ENCODE measurements around the gene PTGFRN.

PTGFRN gene

DNA sequence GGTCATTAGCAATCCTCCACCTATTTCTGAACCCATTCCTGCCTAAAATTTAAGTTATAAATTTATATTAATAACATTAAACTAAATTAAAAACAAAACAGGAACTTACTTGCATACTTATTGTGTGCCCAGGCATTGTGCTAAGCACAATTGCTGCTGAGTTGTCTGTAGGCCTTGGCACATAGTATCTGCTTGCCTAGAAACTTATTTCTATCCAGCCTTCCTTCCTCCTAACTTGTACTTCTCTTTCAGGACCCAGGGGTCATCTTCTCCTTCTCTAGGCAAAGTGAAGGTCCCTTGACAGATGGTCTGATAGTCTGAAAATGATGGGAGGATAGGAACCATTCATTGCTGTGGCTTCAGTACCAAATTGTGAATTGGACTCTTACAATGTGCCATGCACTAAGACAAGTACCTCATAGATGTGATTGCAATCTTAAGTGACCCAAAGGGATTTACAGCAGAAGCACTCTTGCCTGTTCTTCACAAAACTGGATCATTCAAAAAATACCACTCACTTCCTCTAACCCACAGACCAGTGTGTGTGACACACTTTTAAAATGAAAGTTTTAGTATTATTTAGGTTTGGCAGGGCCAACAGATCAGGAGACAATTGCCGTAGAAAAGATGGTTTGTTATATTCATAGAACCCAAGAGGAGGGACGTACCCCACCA, 81.6 kb downstream of the PTGFRN start:
- no peaks in the 10 kb centered on the region for H3K27me3 ChIP-seq (ENCODE audit: low read depth, low read length)
- H3K4me1 ChIP-seq (ENCODE audit: control insufficient read depth in 1 of 2, insufficient read depth in 2 of 2, low read length in 2 of 2): peaks cover 9 to 13% of the 10 kb centered on the region in 2 donors
- peak overlapping the region; percentile 32 for H3K27ac ChIP-seq (ENCODE audit: low read length)
- H3K36me3 ChIP-seq (ENCODE audit: control insufficient read depth in 1 of 2, insufficient read depth in 2 of 2, low read length in 2 of 2): peaks cover 0 to 17% of the 10 kb centered on the region in 2 donors
- no peak overlapping the region for H3K4me3 ChIP-seq (ENCODE audit: low read depth in 1 of 2, low read length in 2 of 2)
- no peaks in the 10 kb centered on the region for H3K9me3 ChIP-seq (ENCODE audit: control insufficient read depth in 1 of 2, low read length in 2 of 2)

DNA sequence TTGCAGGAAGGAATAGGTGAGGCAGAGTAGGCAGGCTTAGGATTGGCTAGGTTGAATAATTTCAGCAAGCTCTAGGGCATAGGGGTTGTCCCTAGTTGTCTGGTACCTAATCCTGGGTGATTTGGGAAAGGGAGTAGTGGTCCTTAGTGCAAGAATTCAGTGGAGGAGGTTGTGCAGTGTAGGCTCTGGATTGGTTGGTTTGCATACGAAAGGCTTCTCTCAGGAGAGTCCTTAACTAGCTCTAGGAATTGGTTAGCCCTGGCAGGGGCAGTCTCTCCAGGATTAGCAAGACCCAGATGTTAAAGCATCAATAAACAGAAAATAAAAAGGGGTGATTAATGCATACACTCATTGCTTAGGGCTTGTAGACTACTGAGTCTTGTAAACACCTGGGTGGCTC, 82.2 kb downstream of the PTGFRN start:
- Histone ChIP-seq H3K27me3 (ENCODE audit: low read depth, low read length) (no peaks in the 10 kb centered on the region), H3K36me3 (ENCODE audit: control insufficient read depth in 1 of 2, insufficient read depth in 2 of 2, low read length in 2 of 2) (peaks cover 0 to 12% of the 10 kb centered on the region in 2 donors), H3K4me1 (ENCODE audit: control insufficient read depth in 1 of 2, insufficient read depth in 2 of 2, low read length in 2 of 2) (peaks cover 9 to 13% of the 10 kb centered on the region in 2 donors), H3K27ac (ENCODE audit: low read length) (no peak overlapping the region), H3K9me3 (ENCODE audit: control insufficient read depth in 1 of 2, low read length in 2 of 2) (no peaks in the 10 kb centered on the region), H3K4me3 (ENCODE audit: low read depth in 1 of 2, low read length in 2 of 2) (no peak overlapping the region)

DNA sequence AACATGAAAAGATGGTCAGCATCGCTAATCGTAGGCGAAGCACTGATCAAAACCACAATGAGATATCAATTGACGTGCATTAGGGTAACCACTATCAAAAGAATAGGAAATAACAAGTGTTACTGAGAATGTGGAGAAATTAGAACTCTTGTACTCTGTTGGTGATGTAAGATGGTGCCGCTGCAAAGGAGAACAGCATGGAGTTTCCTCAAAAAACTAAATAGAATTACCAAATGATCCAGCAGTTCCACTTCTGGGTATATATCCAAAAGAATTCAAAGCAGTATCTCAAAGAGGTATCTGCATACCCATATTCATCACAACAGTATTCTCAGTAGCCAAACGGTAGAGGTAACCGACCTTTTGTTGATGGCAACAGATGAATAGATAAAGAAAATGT, 83.6 kb downstream of the PTGFRN start:
- H3K36me3 ChIP-seq (ENCODE audit: control insufficient read depth in 1 of 2, insufficient read depth in 2 of 2, low read length in 2 of 2): peaks cover 0 to 9% of the 10 kb centered on the region in 2 donors
- no peaks in the 10 kb centered on the region for H3K27me3 ChIP-seq (ENCODE audit: low read depth, low read length)
- H3K4me3 ChIP-seq (ENCODE audit: low read depth in 1 of 2, low read length in 2 of 2): no peak overlapping the region
- H3K27ac ChIP-seq (ENCODE audit: low read length): no peak overlapping the region
- no peaks in the 10 kb centered on the region for H3K9me3 ChIP-seq (ENCODE audit: control insufficient read depth in 1 of 2, low read length in 2 of 2)
- H3K4me1 ChIP-seq (ENCODE audit: control insufficient read depth in 1 of 2, insufficient read depth in 2 of 2, low read length in 2 of 2): peaks cover 4 to 13% of the 10 kb centered on the region in 2 donors

DNA sequence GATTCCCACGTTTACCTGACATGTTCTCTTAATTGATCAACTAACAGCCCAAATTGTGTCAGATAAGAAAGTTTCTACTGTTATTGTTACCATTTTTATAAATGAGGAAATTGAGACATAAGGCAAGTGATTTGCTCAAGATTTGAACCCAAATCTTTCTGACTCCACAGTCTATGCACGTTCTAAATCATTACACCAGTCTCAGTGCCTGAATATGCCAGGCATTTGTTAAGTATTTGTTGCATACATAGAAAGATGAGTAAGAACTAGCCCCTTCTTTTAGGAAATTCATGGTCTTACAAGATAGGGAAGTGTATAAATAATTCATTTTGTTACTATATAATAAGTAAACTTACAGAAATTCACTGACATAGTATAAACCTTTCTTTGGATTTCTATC, 84.7 kb downstream of the PTGFRN start:
- H3K36me3 ChIP-seq (ENCODE audit: control insufficient read depth in 1 of 2, insufficient read depth in 2 of 2, low read length in 2 of 2): peaks cover 0 to 9% of the 10 kb centered on the region in 2 donors
- H3K27me3 ChIP-seq (ENCODE audit: low read depth, low read length): no peaks in the 10 kb centered on the region
- H3K4me1 ChIP-seq (ENCODE audit: control insufficient read depth in 1 of 2, insufficient read depth in 2 of 2, low read length in 2 of 2): peaks cover 0 to 4% of the 10 kb centered on the region in 2 donors
- H3K9me3 ChIP-seq (ENCODE audit: control insufficient read depth in 1 of 2, low read length in 2 of 2): no peaks in the 10 kb centered on the region
- no peak overlapping the region for H3K4me3 ChIP-seq (ENCODE audit: low read depth in 1 of 2, low read length in 2 of 2)
- no peak overlapping the region for H3K27ac ChIP-seq (ENCODE audit: low read length)

DNA sequence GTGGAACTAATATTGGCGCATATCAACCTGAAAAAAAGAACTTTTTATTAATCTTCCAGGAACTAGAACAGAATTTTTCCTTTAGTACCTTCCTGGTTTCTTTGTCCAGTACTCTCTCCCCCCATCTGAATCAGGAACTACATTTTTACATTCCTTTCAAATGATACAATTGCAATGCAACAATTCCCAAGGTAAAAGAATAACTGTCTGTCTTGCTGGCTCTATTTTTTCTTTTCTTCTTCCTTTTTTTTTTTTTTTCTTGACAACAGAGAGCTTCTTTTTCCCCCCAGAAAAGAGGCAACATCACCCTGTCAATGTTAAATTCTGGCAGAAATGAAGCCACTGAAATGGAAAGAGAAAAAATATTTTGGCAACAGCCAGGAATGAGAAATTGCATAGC, 87.3 kb downstream of the PTGFRN start:
- H3K9me3 ChIP-seq (ENCODE audit: control insufficient read depth in 1 of 2, low read length in 2 of 2): no peaks in the 10 kb centered on the region
- peaks cover 0 to 5% of the 10 kb centered on the region in 2 donors for H3K36me3 ChIP-seq (ENCODE audit: control insufficient read depth in 1 of 2, insufficient read depth in 2 of 2, low read length in 2 of 2)
- no peak overlapping the region for H3K27ac ChIP-seq (ENCODE audit: low read length)
- no peaks in the 10 kb centered on the region for H3K27me3 ChIP-seq (ENCODE audit: low read depth, low read length)
- no peak overlapping the region for H3K4me3 ChIP-seq (ENCODE audit: low read depth in 1 of 2, low read length in 2 of 2)
- H3K4me1 ChIP-seq (ENCODE audit: control insufficient read depth in 1 of 2, insufficient read depth in 2 of 2, low read length in 2 of 2): no peaks in the 10 kb centered on the region

DNA sequence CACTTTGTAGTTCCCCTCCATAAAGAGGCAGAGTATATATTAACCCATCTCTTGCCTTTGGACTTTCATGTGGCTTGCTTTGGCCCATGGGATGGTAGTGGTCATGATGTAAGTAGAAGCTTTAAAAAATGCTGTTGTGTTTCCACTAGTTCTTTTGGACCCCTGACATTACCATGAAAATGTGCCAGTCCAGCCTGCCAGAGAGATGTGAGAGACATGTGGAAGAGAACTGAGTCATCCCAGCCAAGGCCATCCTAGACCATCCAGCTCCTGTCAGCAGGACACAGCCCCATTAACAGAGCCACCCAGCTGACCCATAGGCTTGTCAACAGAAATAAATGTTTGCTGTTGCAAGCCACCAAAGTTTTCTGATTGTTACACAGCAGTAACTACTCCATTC, 87.9 kb downstream of the PTGFRN start:
- no peaks in the 10 kb centered on the region for H3K27me3 ChIP-seq (ENCODE audit: low read depth, low read length)
- H3K4me3 ChIP-seq (ENCODE audit: low read depth in 1 of 2, low read length in 2 of 2): no peak overlapping the region
- H3K27ac ChIP-seq (ENCODE audit: low read length): no peak overlapping the region
- no peaks in the 10 kb centered on the region for H3K9me3 ChIP-seq (ENCODE audit: control insufficient read depth in 1 of 2, low read length in 2 of 2)
- no peaks in the 10 kb centered on the region for H3K4me1 ChIP-seq (ENCODE audit: control insufficient read depth in 1 of 2, insufficient read depth in 2 of 2, low read length in 2 of 2)
- H3K36me3 ChIP-seq (ENCODE audit: control insufficient read depth in 1 of 2, insufficient read depth in 2 of 2, low read length in 2 of 2): peaks cover 0 to 5% of the 10 kb centered on the region in 2 donors

DNA sequence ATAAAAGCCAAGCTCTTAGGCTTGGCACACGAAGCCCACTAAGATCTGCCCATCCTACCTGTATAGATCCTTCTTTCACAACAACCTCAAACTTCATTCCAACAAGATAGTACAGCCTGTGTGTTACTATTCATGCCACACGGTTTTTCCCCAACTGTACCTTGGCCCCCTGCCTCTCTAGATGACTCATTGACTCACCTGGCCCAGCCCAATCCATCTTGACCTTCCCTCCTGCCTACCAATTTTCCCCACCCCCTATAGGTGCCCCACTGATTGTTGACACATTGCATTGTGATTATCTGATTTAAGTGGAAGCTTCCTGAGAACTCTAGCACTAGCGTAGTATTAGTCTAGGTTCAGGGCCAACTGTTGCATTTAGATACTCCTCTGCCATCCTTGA, 89.9 kb downstream of the PTGFRN start:
- Histone ChIP-seq H3K27ac (ENCODE audit: low read length) (no peak overlapping the region), H3K9me3 (ENCODE audit: control insufficient read depth in 1 of 2, low read length in 2 of 2) (no peaks in the 10 kb centered on the region), H3K4me1 (ENCODE audit: control insufficient read depth in 1 of 2, insufficient read depth in 2 of 2, low read length in 2 of 2) (no peaks in the 10 kb centered on the region), H3K36me3 (ENCODE audit: control insufficient read depth in 1 of 2, insufficient read depth in 2 of 2, low read length in 2 of 2) (no peaks in the 10 kb centered on the region), H3K4me3 (ENCODE audit: low read depth in 1 of 2, low read length in 2 of 2) (no peak overlapping the region), H3K27me3 (ENCODE audit: low read depth, low read length) (no peaks in the 10 kb centered on the region)

DNA sequence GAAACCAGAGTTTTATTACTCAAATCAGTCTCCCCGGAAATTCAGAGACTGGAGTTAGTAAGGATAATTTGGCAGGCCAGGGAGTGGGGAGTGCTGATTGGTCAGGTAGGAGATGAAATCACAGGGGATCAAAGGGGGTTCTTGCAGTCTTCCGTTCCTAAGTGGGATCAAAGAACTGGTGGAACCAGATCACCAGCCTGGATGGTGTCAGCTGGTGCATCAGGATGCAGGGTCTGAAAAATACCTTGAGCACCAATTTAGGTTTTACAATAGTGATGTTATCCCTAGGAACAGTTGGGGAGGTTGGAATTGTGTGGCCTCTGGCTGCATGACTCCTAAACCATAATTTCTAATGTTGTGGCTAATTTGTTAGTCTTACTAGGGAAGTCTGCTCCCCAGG, 90.4 kb downstream of the PTGFRN start:
- H3K36me3 ChIP-seq (ENCODE audit: control insufficient read depth in 1 of 2, insufficient read depth in 2 of 2, low read length in 2 of 2): no peaks in the 10 kb centered on the region
- H3K27ac ChIP-seq (ENCODE audit: low read length): no peak overlapping the region
- H3K4me1 ChIP-seq (ENCODE audit: control insufficient read depth in 1 of 2, insufficient read depth in 2 of 2, low read length in 2 of 2): no peaks in the 10 kb centered on the region
- no peak overlapping the region for H3K4me3 ChIP-seq (ENCODE audit: low read depth in 1 of 2, low read length in 2 of 2)
- no peaks in the 10 kb centered on the region for H3K9me3 ChIP-seq (ENCODE audit: control insufficient read depth in 1 of 2, low read length in 2 of 2)
- no peaks in the 10 kb centered on the region for H3K27me3 ChIP-seq (ENCODE audit: low read depth, low read length)

DNA sequence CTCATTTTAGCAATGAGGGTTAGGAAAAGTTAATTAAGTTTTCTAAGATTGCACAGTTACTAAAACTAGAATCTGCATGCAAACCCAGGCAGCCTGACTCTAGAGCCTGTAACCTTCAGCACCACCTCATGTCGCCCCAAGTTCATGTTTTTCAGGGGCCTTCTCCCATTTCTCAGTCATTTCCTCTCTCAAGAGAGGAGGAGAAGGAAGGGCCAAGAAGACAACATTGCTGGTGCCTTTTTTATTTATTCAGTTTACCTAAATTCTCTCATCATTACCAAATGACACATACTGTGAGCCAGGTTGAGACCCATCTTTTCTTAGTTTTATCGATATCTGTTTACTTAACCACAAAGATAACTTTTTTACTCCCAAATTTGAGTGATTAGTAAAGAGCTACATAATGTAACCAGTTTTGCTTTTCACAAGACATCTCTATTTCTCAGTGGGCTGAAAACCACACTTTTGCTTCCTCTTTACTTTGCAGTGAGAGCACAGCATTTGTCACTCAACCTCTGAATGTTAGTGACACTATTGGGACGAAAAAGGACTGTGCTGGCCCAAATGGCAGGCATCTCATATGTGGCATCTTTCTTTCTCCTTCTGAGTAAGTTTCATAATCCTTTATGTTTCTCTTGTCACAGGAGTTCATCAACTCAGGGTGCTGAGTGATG, 91.7 kb downstream of the PTGFRN start, which contains the start of gene CD101:
TSS of gene CD101 (plus strand) at position 507 of the 674 bp plus-strand sequence. CDS start at position 565, 58 bp downstream.
- H3K4me1 ChIP-seq (ENCODE audit: control insufficient read depth in 1 of 2, insufficient read depth in 2 of 2, low read length in 2 of 2): no peaks in the 10 kb centered on the region
- no peaks in the 10 kb centered on the region for H3K36me3 ChIP-seq (ENCODE audit: control insufficient read depth in 1 of 2, insufficient read depth in 2 of 2, low read length in 2 of 2)
- H3K27me3 ChIP-seq (ENCODE audit: low read depth, low read length): no peaks in the 10 kb centered on the region
- H3K27ac ChIP-seq (ENCODE audit: low read length): no peak within 1 kb of the TSS
- H3K4me3 ChIP-seq (ENCODE audit: low read depth in 1 of 2, low read length in 2 of 2): no peak within 1 kb of the TSS
- H3K9me3 ChIP-seq (ENCODE audit: control insufficient read depth in 1 of 2, low read length in 2 of 2): no peaks in the 10 kb centered on the region

DNA sequence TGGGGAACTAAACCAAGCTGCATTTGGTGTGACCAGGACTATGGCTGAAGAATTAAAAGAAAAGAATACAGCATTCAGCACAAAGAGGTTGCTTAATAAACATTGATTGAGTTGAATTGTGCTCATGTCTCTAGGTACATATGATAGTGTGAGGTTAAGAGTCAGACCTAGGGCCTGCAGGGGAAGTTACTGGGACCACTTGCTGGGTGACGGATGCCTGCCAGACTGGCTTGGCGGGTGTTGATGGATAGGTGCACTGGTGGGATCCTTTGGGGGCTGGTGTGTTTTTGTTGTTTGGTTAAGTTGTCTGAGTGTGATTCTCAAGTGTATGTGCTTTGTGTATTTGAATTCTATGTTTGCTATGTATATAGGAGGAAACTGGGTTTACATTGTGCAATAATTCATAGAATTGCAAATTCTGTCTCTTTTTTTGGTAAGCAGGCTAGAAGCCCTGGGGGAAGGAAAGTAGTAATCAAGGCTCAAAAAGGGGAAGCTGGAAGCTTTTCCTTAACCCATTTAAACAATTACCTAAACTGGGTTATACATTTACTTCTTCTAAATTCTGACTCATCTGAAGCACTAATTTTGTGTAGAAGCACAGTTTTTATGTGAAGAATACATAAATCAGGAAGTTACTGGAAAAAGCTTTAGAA, 93.6 kb downstream of the PTGFRN start:
- Histone ChIP-seq H3K27ac (ENCODE audit: low read length) (no peak overlapping the region), H3K4me3 (ENCODE audit: low read depth in 1 of 2, low read length in 2 of 2) (no peak overlapping the region), H3K9me3 (ENCODE audit: control insufficient read depth in 1 of 2, low read length in 2 of 2) (no peaks in the 10 kb centered on the region), H3K27me3 (ENCODE audit: low read depth, low read length) (no peaks in the 10 kb centered on the region), H3K4me1 (ENCODE audit: control insufficient read depth in 1 of 2, insufficient read depth in 2 of 2, low read length in 2 of 2) (no peaks in the 10 kb centered on the region), H3K36me3 (ENCODE audit: control insufficient read depth in 1 of 2, insufficient read depth in 2 of 2, low read length in 2 of 2) (no peaks in the 10 kb centered on the region)

DNA sequence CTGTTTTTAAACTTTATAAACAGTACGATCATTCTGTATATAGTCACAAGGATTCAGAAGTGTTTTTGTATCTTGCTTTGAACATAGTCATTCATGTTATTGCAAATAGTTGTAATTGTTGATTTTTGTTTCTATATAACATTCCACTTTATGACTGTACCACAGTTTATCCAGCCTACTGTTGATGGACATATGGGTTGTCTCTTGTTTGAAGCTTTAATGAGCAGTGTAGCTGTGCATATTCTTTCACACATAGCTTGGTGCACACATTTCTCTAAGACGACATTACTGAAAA, 98.0 kb downstream of the PTGFRN start:
- H3K9me3 ChIP-seq (ENCODE audit: control insufficient read depth in 1 of 2, low read length in 2 of 2): no peaks in the 10 kb centered on the region
- H3K36me3 ChIP-seq (ENCODE audit: control insufficient read depth in 1 of 2, insufficient read depth in 2 of 2, low read length in 2 of 2): no peaks in the 10 kb centered on the region
- H3K4me1 ChIP-seq (ENCODE audit: control insufficient read depth in 1 of 2, insufficient read depth in 2 of 2, low read length in 2 of 2): no peaks in the 10 kb centered on the region
- no peak overlapping the region for H3K4me3 ChIP-seq (ENCODE audit: low read depth in 1 of 2, low read length in 2 of 2)
- no peaks in the 10 kb centered on the region for H3K27me3 ChIP-seq (ENCODE audit: low read depth, low read length)
- H3K27ac ChIP-seq (ENCODE audit: low read length): no peak overlapping the region
